Measurements from ENCODE around the gene RTN4RL1. TPM values are rescaled to one million over a fixed set of nuclear protein-coding genes. Genes with fewer than 3 reads are reported as not detected.

RTN4RL1 gene
- total RNA-seq, 4 donors from 2014 or later = 1.4 to 4.9 (median 1.9) TPM; not detected in 1

DNA sequence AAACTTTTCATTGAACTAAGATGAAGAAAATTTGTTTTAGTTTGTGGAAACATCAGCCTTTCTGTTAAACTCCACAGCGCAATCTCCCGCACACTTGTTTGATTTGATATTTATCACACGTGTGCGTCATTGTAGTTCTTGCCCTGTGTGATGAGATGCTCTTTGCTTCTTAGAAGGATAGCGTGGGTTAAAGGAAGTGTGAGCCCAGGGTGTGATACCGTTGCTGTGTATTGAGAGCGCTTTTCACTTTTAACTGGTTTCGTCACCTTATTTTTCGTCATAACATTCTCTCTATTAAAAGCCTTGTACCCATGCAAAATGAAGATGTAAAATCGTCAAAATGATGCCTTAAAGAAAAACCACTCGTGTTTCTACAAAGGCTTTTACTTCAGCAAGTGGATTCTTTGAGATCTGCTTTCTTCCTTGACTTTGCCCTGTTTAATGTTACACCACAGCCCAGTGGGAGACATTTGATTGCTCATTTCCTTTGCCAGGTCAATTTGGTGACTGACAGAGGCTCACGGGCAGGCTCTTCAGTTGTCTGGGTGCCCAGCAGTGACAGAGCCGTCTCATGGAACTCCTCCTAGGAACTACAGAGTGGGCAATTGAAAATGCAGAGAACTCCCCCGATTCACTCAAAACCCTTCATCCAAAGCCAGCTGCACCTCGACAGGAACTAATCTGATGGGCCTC, 134.2 kb downstream of the RTN4RL1 start:
- Histone ChIP-seq H3K27me3 (no peaks in the 10 kb centered on the region), H3K27ac (no peak overlapping the region), H3K9me3 (no peaks in the 10 kb centered on the region), H3K36me3 (no peaks in the 10 kb centered on the region), H3K4me3 (no peak overlapping the region), H3K4me1 (no peaks in the 10 kb centered on the region)
- TF ChIP-seq POLR2A (IDR thresholded peaks at IDR 0.05) = no peak
- TF ChIP-seq, protein P1, sequence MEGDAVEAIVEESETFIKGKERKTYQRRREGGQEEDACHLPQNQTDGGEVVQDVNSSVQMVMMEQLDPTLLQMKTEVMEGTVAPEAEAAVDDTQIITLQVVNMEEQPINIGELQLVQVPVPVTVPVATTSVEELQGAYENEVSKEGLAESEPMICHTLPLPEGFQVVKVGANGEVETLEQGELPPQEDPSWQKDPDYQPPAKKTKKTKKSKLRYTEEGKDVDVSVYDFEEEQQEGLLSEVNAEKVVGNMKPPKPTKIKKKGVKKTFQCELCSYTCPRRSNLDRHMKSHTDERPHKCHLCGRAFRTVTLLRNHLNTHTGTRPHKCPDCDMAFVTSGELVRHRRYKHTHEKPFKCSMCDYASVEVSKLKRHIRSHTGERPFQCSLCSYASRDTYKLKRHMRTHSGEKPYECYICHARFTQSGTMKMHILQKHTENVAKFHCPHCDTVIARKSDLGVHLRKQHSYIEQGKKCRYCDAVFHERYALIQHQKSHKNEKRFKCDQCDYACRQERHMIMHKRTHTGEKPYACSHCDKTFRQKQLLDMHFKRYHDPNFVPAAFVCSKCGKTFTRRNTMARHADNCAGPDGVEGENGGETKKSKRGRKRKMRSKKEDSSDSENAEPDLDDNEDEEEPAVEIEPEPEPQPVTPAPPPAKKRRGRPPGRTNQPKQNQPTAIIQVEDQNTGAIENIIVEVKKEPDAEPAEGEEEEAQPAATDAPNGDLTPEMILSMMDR (IDR thresholded peaks at IDR 0.05) = no peak
- DNase-seq = no peak
- intact Hi-C loops (cut with DNase I; ENCODE audit: low total_unique reads) = no loop called here

DNA sequence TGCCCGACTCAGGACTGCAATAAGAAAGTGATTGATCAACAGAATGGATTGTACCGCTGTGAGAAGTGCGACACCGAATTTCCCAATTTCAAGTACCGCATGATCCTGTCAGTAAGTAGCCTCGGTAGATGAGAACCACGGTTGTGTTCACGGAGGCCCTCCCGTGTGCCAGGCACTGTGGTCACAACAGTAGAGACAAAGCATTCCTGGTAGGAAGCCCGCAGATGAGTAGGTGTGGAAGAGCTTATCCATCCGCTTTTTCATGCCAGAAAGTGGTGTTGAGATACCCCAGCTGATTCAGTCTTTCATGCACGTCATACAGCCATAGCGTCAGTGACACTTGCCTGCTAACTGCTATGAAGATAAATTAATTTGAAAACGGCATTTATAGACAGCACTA, 136.4 kb downstream of the RTN4RL1 start:
- H3K4me1 ChIP-seq = no peaks in the 10 kb centered on the region
- DNase-seq = no peak
- H3K9me3 ChIP-seq = no peaks in the 10 kb centered on the region
- H3K27ac ChIP-seq = no peak overlapping the region
- H3K27me3 ChIP-seq = no peaks in the 10 kb centered on the region
- H3K36me3 ChIP-seq = no peaks in the 10 kb centered on the region
- intact Hi-C loops (cut with DNase I; ENCODE audit: low total_unique reads) = no loop called here
- no peak overlapping the region for H3K4me3 ChIP-seq
- TF ChIP-seq POLR2A (IDR thresholded peaks at IDR 0.05) = no peak
- TF ChIP-seq, protein P1 (IDR thresholded peaks at IDR 0.05) = no peak

MicroRNAs encoded within 50 kb of the gene (microRNA counts, 767-probe panel; counts per million panel counts)
- 6,042 to 7,183 counts per million in 2 donors for microRNA hsa-miR-132-3p
- 0 counts per million in 2 donors for microRNA hsa-miR-212-3p

Small RNAs within 50 kb of the gene (microRNA-seq; reads per million reads assigned to microRNA genes)
- gene MIR132 (ENCODE audit: borderline microRNAs expressed, borderline replicate concordance) (1,016 reads per million, percentile 81 among the genes with 10 or more reads in this experiment), gene MIR212 (ENCODE audit: borderline microRNAs expressed, borderline replicate concordance) (12.3 reads per million, percentile 24 among the genes with 10 or more reads in this experiment)

Small RNAs within 50 kb of the gene (small RNA-seq; reads per million reads assigned to genes)
- not detected for gene AC090617.9
- gene MIR132 = 3.6 reads per million, percentile 84 among the genes with 10 or more reads in this experiment
- 0.67 reads per million, percentile 21 among the genes with 10 or more reads in this experiment for gene MIR212
- not detected for gene OVCA2

Other genes starting within 250 kb of the RTN4RL1 start
- 100 to 1,000 TPM in 1 of 4 donors, 10 to 100 TPM in 3; 19.1 to 101 (median 30.5) TPM for gene SMYD4, start 195.4 kb downstream of the RTN4RL1 start, total RNA-seq
- 100 to 1,000 TPM in 1 of 4 donors, 10 to 100 TPM in 3; 15.9 to 108 (median 41.5) TPM for gene RPA1, start 195.3 kb downstream of the RTN4RL1 start, total RNA-seq
- 100 to 1,000 TPM in 1 of 4 donors, 10 to 100 TPM in 3; 26.8 to 121 (median 49.1) TPM for gene DPH1, start 4.8 kb upstream of the RTN4RL1 start, total RNA-seq
- 10 to 100 TPM in 3 of 4 donors, 1 to 10 TPM in 1; 7.9 to 27.4 (median 19.8) TPM for gene OVCA2, start 16.7 kb upstream of the RTN4RL1 start, total RNA-seq
- gene HIC1, start 29.8 kb upstream of the RTN4RL1 start, total RNA-seq = 10 to 100 TPM; 21.8 to 86.9 (median 54.2) TPM